GM12878 (cell line): ENCODE measurements around the gene BAZ1B. TPM values are rescaled to one million over a fixed set of nuclear protein-coding genes. Genes with fewer than 3 reads are reported as not detected.

ENCODE experiments used
- ATAC-seq: fragments of 200-7000 bp; cut with Tn5 transposase; 3 replicates; pipeline ENCODE4 v1.9.1; 2020; ENCODE audit warnings: mild to moderate bottlenecking, moderate library complexity
- BruUV-seq: library from RNA; stranded (reverse); fragments of 400-500 nt; replicated peaks from 2 replicates; lab custom pipeline; 2021; lab: Mats Ljungman, UMichigan
- CTCF ChIA-PET: fragments of 300-600 bp; sonication (Branson Sonifier 250); formaldehyde crosslinking; extraction: SDS; loops from one replicate; lab custom pipeline; 2021; ENCODE audit warnings: inconsistent platforms; lab: Yijun Ruan, JAX
- POLR2A ChIA-PET: fragments of 350-600 bp; formaldehyde crosslinking; extraction: SDS; loops from one replicate; lab custom pipeline; 2021; ENCODE audit warnings: inconsistent platforms; lab: Charles Lee
- RAD21 ChIA-PET: fragments of 300-600 bp; sonication (Branson Sonifier 250); formaldehyde crosslinking; loops from one replicate; lab custom pipeline; 2023; ENCODE audit warnings: antibody characterized with exemption; ENCODE audit not compliant: unreplicated experiment; lab: Charles Lee
- SMC1A ChIA-PET: fragments of 300-600 bp; sonication (Branson Sonifier 250); formaldehyde crosslinking; loops from one replicate; lab custom pipeline; 2023; ENCODE audit not compliant: unreplicated experiment, uncharacterized antibody; lab: Charles Lee
- DNase-seq: peaks from one replicate; pipeline ENCODE4 v3.0.0-alpha.2; 2011; ENCODE audit warnings: low read depth, low spot score
- FAIRE-seq: peaks from 3 replicates; lab custom pipeline; 2011; peaks lifted over from hg19 to GRCh38; lab: Jason Lieb, UNC
- H2AFZ ChIP-seq: 2 replicates; pipeline ENCODE4 v1.6.0; 2011; ENCODE audit warnings: low read depth, low read length, control low read depth; ENCODE audit not compliant: control insufficient read depth
- H3K27ac ChIP-seq: 2 replicates; pipeline ENCODE4 v1.5.1; 2011; ENCODE audit warnings: control low read depth; ENCODE audit not compliant: control insufficient read depth, insufficient read depth
- H3K27me3 ChIP-seq, 2 experiments: replicated peaks in 1 of 2; 2 replicates each; pipeline versions ENCODE4 v1.6.0 to v1.6.1; 2011; ENCODE audit warnings: low read length in 1 of 2; ENCODE audit not compliant: control insufficient read depth in 2 of 2, insufficient read depth in 2 of 2
- H3K36me3 ChIP-seq, 2 experiments: 2 replicates each; pipeline ENCODE4 v1.5.1; 2011; ENCODE audit warnings: low read length in 1 of 2; ENCODE audit not compliant: control insufficient read depth in 2 of 2, insufficient read depth in 2 of 2
- H3K4me1 ChIP-seq: 2 replicates; pipeline ENCODE4 v1.6.1; 2011; ENCODE audit warnings: mild to moderate bottlenecking, low read length, moderate library complexity, mixed read lengths; ENCODE audit not compliant: control insufficient read depth, insufficient read depth
- H3K4me2 ChIP-seq: 2 replicates; pipeline ENCODE4 v1.6.0; 2011; ENCODE audit warnings: control low read depth; ENCODE audit not compliant: control insufficient read depth, insufficient read depth
- H3K4me3 ChIP-seq: fragments of 200-600 bp; sonication (generic); 2 replicates; pipeline ENCODE4 v1.5.1; 2016
- H3K79me2 ChIP-seq: 2 replicates; pipeline ENCODE4 v1.6.0; 2011; ENCODE audit warnings: low read length; ENCODE audit not compliant: control insufficient read depth, insufficient read depth
- H3K9ac ChIP-seq: 2 replicates; pipeline ENCODE4 v1.8.0; 2011; ENCODE audit warnings: low read length, control low read depth, mixed read lengths; ENCODE audit not compliant: control insufficient read depth, insufficient read depth
- H3K9me3 ChIP-seq: replicated peaks from 3 replicates; pipeline ENCODE4 v1.5.1; 2011; ENCODE audit warnings: mild to moderate bottlenecking, low read length; ENCODE audit not compliant: control insufficient read depth, insufficient read depth
- H4K20me1 ChIP-seq: 2 replicates; pipeline ENCODE4 v1.6.0; 2011; ENCODE audit not compliant: control insufficient read depth, insufficient read depth
- CEBPB ChIP-seq, 2 experiments: fragments of 150-350 bp in 1 of 2; IDR thresholded peaks; 2 replicates each; pipeline ENCODE4 v1.6.1; 2012 to 2014; ENCODE audit warnings: low read depth in 2 of 2, low read length in 2 of 2, borderline replicate concordance in 1 of 2, inconsistent platforms in 1 of 2
- CHD2 ChIP-seq: IDR thresholded peaks from 2 replicates; pipeline ENCODE4 v1.6.1; 2011; ENCODE audit warnings: low read depth, low read length, improper control_type of control experiment, borderline replicate concordance
- NR2C1 ChIP-seq: fragments of 450-650 bp; IDR thresholded peaks from 2 replicates; pipeline ENCODE4 v1.6.1; 2017; ENCODE audit warnings: antibody characterized with exemption, mild to moderate bottlenecking, moderate library complexity
- POLR2AphosphoS5 ChIP-seq: IDR thresholded peaks from 2 replicates; pipeline ENCODE4 v1.6.1; 2011; ENCODE audit warnings: mild to moderate bottlenecking, low read length, inconsistent platforms
- RCOR1 ChIP-seq: conservative IDR thresholded peaks from 2 replicates; pipeline ENCODE4 v1.6.1; 2012; ENCODE audit warnings: low read depth, low read length, improper control_type of control experiment
- SREBF2 ChIP-seq: IDR thresholded peaks from 2 replicates; pipeline ENCODE4 v1.6.1; 2012; ENCODE audit warnings: mild to moderate bottlenecking, low read length
- ZBTB11 ChIP-seq: fragments of 450-650 bp; formaldehyde crosslinking; IDR thresholded peaks from 2 replicates; pipeline ENCODE4 v1.5.0; 2022; ENCODE audit warnings: mild to moderate bottlenecking, missing genetic modification characterization
- WGBS: methylation state at CpG from one replicate; pipeline ENCODE4 v1.1.6; 2016; ENCODE audit warnings: low lambda C conversion rate; ENCODE audit not compliant: insufficient replicate concordance, insufficient coverage; ENCODE audit errors: missing lambda C conversion rate; 5-methylcytosine and 5-hydroxymethylcytosine counted together
- in situ Hi-C: fragments of 300-500 bp; cut with MboI; formaldehyde crosslinking; loops from 9 replicates; pipeline ENCODE4 v1.14.3; 2018; ENCODE audit warnings: mixed read lengths
- intact Hi-C: fragments of 100-400 bp; cut with micrococcal nuclease; formaldehyde crosslinking; loops from one replicate; pipeline ENCODE4 v1.14.2; 2022; ENCODE audit not compliant: unreplicated experiment
- polyA plus RNA-seq, 11 experiments: library from polyadenylated mRNA; depleted of rRNA in 4 of 11; unstranded in 6 of 11; stranded (reverse) in 5 of 11; fragments of >200 nt; fragmentation: Nextera tagmentation in 4 of 11; fragmentation: Illumina TruSeq in 1 of 11; extraction: Ambion mirVana in 4 of 11; extraction: Trizol in 1 of 11; gene quantifications; 1 replicate in 1 of 11; 2 replicates in 10 of 11; pipeline versions ENCODE4 v1.2.1 to v1.2.3, GENCODE V29; 2011 to 2016; ENCODE audit warnings: inconsistent platforms in 2 of 11, missing spikeins in 2 of 11, low read depth in 1 of 11
- total RNA-seq, 4 experiments: library from RNA; depleted of rRNA in 3 of 4; stranded (reverse); fragments of >200 nt in 3 of 4; fragmentation: Illumina TruSeq in 1 of 4; extraction: Trizol in 1 of 4; gene quantifications; 2 replicates each; pipeline versions ENCODE4 v1.2.1 to v1.2.3, GENCODE V29; 2013 to 2021
- TF ChIP-seq, protein P1 (sequence below): IDR thresholded peaks from 2 replicates; pipeline ENCODE4 v1.6.1; 2011; ENCODE audit warnings: borderline replicate concordance, low read depth, mild to moderate bottlenecking, moderate library complexity, mixed read lengths, low read length; ENCODE audit not compliant: insufficient read depth; ENCODE audit errors: extremely low read length

Gene BAZ1B
- total and polyA plus RNA-seq, 10 of the 15 experiments (the other 5 are each of a cell fraction or from before 2014, with no cell fraction given) = 14.0 to 77.4 (median 36.2) TPM

DNA sequence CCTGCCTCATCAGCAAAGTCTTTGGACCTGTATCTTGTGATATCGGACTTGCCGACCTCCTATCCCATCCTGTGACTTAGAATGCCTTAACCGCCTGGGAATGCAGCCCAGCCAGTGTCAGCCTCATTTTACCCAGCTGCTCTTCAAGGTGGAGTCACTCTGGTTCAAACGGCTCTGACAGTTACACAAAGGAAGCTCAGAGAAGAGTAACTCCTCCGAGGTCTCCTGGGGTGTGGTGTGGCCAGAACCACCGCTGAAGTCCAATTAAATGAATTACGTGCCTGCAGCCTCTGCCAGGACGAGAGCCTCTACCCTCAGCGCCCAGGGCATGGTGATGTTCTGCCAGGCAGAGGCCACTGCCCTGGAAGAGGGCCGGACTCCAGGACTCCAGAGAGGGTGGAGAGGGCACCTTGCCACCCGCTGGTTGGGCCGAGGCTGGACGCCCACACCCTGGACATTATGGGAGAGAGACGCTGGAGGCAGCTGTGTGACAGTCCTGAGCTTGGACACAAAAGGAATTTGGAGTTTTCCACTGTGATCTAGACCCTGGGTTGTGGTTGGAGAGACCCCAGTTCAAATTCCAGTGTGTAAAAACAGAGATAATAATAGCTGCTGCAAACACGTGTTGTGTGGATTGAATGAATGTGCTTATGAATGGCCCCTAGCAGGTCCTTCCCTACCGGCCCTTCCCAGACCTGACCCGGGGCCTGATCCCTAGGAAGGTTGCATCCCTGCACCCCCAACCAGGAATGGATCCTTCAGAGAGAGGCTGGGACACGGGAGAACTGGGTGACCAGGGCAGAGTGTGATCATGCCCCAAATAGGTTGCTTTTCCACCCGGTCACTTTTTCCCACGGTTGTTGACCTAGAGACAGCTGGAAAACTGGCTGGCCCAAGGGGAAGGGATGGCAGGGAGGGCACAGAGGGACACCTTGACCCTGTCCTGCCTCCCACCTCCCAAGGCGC lies 126.3 kb downstream of the BAZ1B start:
- WGBS = 45% methylated on average over 21 of the region's 21 CpGs
- in situ Hi-C loops (no loop called here), intact Hi-C loops (no loop called here)
- RAD21 ChIA-PET = no interaction called here
- Histone ChIP-seq H3K4me1 (no peaks in the 10 kb centered on the region), H3K4me3 (no peak overlapping the region), H4K20me1 (no peaks in the 10 kb centered on the region), H3K27ac (no peak overlapping the region), H3K27me3 (no peaks in the 10 kb centered on the region), H2AFZ (no peak overlapping the region), H3K79me2 (no peaks in the 10 kb centered on the region), H3K9ac (no peak overlapping the region), H3K9me3 (no peaks in the 10 kb centered on the region; the same call in 2 of the 3 replicates), H3K4me2 (no peak overlapping the region), H3K36me3 (no peaks in the 10 kb centered on the region)
- TF ChIP-seq RCOR1 (no peak), CEBPB (IDR thresholded peaks at IDR 0.05; ENCODE audit: borderline replicate concordance in 1 of 2, low read depth in 2 of 2, low read length in 2 of 2) (no peak), NR2C1 (no peak), ZBTB11 (CRISPR knock-in tag) (no peak), POLR2AphosphoS5 (no peak), CHD2 (no peak), SREBF2 (no peak)
- TF ChIP-seq, protein P1, sequence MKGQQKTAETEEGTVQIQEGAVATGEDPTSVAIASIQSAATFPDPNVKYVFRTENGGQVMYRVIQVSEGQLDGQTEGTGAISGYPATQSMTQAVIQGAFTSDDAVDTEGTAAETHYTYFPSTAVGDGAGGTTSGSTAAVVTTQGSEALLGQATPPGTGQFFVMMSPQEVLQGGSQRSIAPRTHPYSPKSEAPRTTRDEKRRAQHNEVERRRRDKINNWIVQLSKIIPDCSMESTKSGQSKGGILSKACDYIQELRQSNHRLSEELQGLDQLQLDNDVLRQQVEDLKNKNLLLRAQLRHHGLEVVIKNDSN = no peak
- no TSS peak for BruUV-seq
- POLR2A ChIA-PET = no interaction called here
- DNase-seq (no peak), ATAC-seq (no peak), FAIRE-seq (no peak)
- SMC1A ChIA-PET = no interaction called here
- CTCF ChIA-PET = interaction anchor here (0.7 to 0.8 kb wide), 2 partner anchors 55 to 69 kb away, joined by 3 read pairs; no protein-coding TSS in a partner anchor
